ENCODE data around the gene USO1.

The USO1 gene

DNA sequence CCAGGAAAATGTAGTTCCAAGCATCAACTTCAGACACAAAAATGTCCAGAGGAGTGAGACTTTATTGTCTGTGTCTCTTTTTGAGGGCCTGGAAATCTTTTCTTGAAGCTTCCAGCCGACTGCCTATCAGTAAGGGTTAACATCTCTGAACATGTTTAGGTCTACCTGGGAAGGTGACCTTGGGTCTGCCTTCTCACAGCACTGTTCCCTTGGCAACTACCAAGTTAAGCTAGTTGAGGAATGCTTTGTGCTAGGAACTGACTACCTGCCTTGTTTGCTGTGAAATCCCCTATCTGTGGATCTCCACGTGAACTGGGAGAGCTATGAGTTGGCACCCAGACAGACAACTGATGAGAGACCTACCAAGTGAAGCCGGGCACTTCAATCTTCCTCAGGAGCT is 96.3 kb downstream of the USO1 start:
- no peak for DNase-seq (ENCODE audit: low read depth)
- no peak for TF ChIP-seq CTCF (conservative IDR thresholded peaks at IDR 0.05; ENCODE audit: low read depth, low read length)
- H3K4me3 ChIP-seq (ENCODE audit: low read depth, low read length) = no peak overlapping the region

DNA sequence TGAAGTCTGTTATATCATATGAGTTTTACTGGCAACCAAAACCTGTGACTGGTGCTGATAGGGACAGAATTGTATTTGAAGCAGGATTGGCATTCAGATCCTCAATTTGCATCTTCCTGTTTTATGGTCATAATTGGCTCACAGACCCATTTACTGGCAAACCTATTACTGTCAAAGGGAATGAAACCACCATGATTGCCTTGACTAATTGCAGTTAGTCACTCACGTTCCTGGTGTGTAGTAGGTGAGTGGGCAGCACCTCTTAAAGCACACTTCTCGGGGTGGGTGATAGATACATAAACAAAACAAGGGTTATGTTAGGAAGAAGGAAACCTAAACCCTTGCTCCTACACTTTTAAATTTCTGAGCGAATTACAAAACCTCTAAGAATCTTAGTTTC is 96.8 kb downstream of the USO1 start:
- no peak for DNase-seq (ENCODE audit: low read depth)
- no peak for TF ChIP-seq CTCF (conservative IDR thresholded peaks at IDR 0.05; ENCODE audit: low read depth, low read length)
- H3K4me3 ChIP-seq (ENCODE audit: low read depth, low read length) = no peak overlapping the region

GRCh38 chr4:75821966-75822365 is 97.6 kb downstream of the USO1 start:
- no peak for TF ChIP-seq CTCF (conservative IDR thresholded peaks at IDR 0.05; ENCODE audit: low read depth, low read length)
- peak; percentile 47 for DNase-seq (ENCODE audit: low read depth)
- no peak overlapping the region for H3K4me3 ChIP-seq (ENCODE audit: low read depth, low read length)

GRCh38 chr4:75822416-75822815 is 98.0 kb downstream of the USO1 start:
- no peak overlapping the region for H3K4me3 ChIP-seq (ENCODE audit: low read depth, low read length)
- no peak for DNase-seq (ENCODE audit: low read depth)
- TF ChIP-seq CTCF (conservative IDR thresholded peaks at IDR 0.05; ENCODE audit: low read depth, low read length) = no peak

GRCh38 chr4:75823812-75824211 is 99.4 kb downstream of the USO1 start:
- TF ChIP-seq CTCF (conservative IDR thresholded peaks at IDR 0.05; ENCODE audit: low read depth, low read length) = no peak
- DNase-seq (ENCODE audit: low read depth) = no peak
- no peak overlapping the region for H3K4me3 ChIP-seq (ENCODE audit: low read depth, low read length)

DNA sequence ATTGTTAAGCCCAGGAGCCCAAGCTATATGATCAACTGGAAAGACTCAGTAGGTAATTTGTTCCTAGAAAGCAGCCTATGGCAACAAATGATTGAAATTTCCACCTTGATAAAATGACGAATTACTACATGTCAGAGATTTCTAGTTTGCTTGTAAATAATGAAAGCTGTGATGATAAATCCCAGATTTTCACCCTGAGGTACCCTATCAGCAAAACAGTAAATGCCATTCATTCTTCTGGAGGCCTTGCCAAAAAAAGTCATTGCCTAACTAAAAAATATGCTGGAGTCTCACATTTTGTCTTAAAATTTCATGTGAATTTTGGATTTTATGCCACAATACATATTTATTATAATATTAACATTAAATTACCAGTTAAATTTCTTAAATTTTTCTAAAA is 106.5 kb downstream of the USO1 start:
- DNase-seq (ENCODE audit: low read depth) = peak; percentile 39
- H3K4me3 ChIP-seq (ENCODE audit: low read depth, low read length) = no peak overlapping the region
- TF ChIP-seq CTCF (conservative IDR thresholded peaks at IDR 0.05; ENCODE audit: low read depth, low read length) = no peak

GRCh38 chr4:75831856-75832405 is 107.6 kb downstream of the USO1 start:
- no peak for DNase-seq (ENCODE audit: low read depth)
- no peak for TF ChIP-seq CTCF (conservative IDR thresholded peaks at IDR 0.05; ENCODE audit: low read depth, low read length)
- H3K4me3 ChIP-seq (ENCODE audit: low read depth, low read length) = no peak overlapping the region

All from choroid plexus epithelial cell (primary cell).